GM23338 (cell line): Measurements from ENCODE around the gene CDK10.
A peak's percentile ranks its signal among the peaks of the same experiment; 100 is the strongest.

Source experiments
- EZH2 ChIP-seq: fragments of 200-600 bp; sonication (generic); IDR thresholded peaks from one replicate; pipeline ENCODE4 v1.8.0; 2017; ENCODE audit warnings: antibody characterized with exemption, mild to moderate bottlenecking, low read depth; ENCODE audit not compliant: unreplicated experiment
- REST ChIP-seq: IDR thresholded peaks from one replicate; pipeline ENCODE4 v1.6.1; 2018; ENCODE audit warnings: antibody characterized with exemption; ENCODE audit not compliant: unreplicated experiment
- TF ChIP-seq, protein P1 (sequence below), 2 experiments: fragments of 200-600 bp in 1 of 2; sonication (generic) in 1 of 2; conservative IDR thresholded peaks; 2 replicates each; pipeline versions ENCODE4 v1.5.1 to v1.6.1; 2016 to 2017; ENCODE audit warnings: antibody characterized with exemption in 2 of 2, low read depth in 2 of 2, mild to moderate bottlenecking in 2 of 2, moderate library complexity in 1 of 2

GRCh38 chr16:89720813-89721545 lies 34.5 kb downstream of the CDK10 start, which contains the start of the genes VPS9D1 and ZNF276:
- TF ChIP-seq, protein P1, sequence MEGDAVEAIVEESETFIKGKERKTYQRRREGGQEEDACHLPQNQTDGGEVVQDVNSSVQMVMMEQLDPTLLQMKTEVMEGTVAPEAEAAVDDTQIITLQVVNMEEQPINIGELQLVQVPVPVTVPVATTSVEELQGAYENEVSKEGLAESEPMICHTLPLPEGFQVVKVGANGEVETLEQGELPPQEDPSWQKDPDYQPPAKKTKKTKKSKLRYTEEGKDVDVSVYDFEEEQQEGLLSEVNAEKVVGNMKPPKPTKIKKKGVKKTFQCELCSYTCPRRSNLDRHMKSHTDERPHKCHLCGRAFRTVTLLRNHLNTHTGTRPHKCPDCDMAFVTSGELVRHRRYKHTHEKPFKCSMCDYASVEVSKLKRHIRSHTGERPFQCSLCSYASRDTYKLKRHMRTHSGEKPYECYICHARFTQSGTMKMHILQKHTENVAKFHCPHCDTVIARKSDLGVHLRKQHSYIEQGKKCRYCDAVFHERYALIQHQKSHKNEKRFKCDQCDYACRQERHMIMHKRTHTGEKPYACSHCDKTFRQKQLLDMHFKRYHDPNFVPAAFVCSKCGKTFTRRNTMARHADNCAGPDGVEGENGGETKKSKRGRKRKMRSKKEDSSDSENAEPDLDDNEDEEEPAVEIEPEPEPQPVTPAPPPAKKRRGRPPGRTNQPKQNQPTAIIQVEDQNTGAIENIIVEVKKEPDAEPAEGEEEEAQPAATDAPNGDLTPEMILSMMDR (conservative IDR thresholded peaks at IDR 0.05; ENCODE audit: low read depth in 2 of 2): 0 out of 4 replicates have a peak, but pooled peaks of 1 of the 2 experiments have one; percentile 1
- no peak for TF ChIP-seq REST
- TF ChIP-seq EZH2: no peak
